HEK293 (cell line): ENCODE data around the gene ZNF106.

ENCODE experiments used
- CTCF ChIA-PET: fragments of 350-600 bp; formaldehyde crosslinking; extraction: SDS; loops from one replicate; lab custom pipeline; 2021; ENCODE audit warnings: antibody characterized with exemption; lab: Yijun Ruan, JAX
- POLR2A ChIA-PET: fragments of 300-600 bp; formaldehyde crosslinking; extraction: SDS; loops from one replicate; lab custom pipeline; 2020; ENCODE audit warnings: antibody characterized with exemption, inconsistent platforms; lab: Yijun Ruan, JAX
- H3K27ac ChIP-seq: fragments of 200-500 bp; sonication (Bioruptor generic); 2 replicates; pipeline ENCODE4 v1.5.1; 2014; ENCODE audit warnings: low read depth, low read length, control low read depth, inconsistent platforms; ENCODE audit errors: extremely low read depth
- H3K36me3 ChIP-seq, 2 experiments: fragments of 200-500 bp in 1 of 2; sonication (Bioruptor generic) in 1 of 2; 1 replicate in 1 of 2; 2 replicates in 1 of 2; pipeline ENCODE4 v1.5.1; 2014 to 2017; ENCODE audit warnings: inconsistent platforms in 2 of 2, low read length in 2 of 2; ENCODE audit not compliant: control insufficient read depth in 2 of 2, insufficient read depth in 1 of 2
- H3K4me1 ChIP-seq: fragments of 200-500 bp; sonication (Bioruptor generic); 2 replicates; pipeline ENCODE4 v1.5.1; 2014; ENCODE audit warnings: mild to moderate bottlenecking, low read length, inconsistent platforms; ENCODE audit not compliant: control insufficient read depth, insufficient read depth
- H3K4me3 ChIP-seq: 2 replicates; pipeline ENCODE4 v1.5.1; 2011; ENCODE audit warnings: low read depth, mild to moderate bottlenecking, control low read depth, low read length, moderate library complexity
- H3K9me3 ChIP-seq: fragments of 200-500 bp; sonication (Bioruptor generic); 2 replicates; pipeline ENCODE4 v1.5.1; 2014; ENCODE audit warnings: low read depth, low read length, inconsistent platforms; ENCODE audit not compliant: control insufficient read depth, insufficient read depth
- ZBTB20 ChIP-seq: fragments of 450-650 bp; formaldehyde crosslinking; IDR thresholded peaks from 2 replicates; pipeline ENCODE4 v1.5.1; 2016; ENCODE audit warnings: missing biosample characterization, missing genetic modification characterization
- ZFP3 ChIP-seq: fragments of 450-650 bp; formaldehyde crosslinking; IDR thresholded peaks from 2 replicates; pipeline ENCODE4 v1.5.1; 2016; ENCODE audit warnings: low read depth, missing biosample characterization, missing genetic modification characterization
- ZFP37 ChIP-seq: fragments of 450-650 bp; formaldehyde crosslinking; IDR thresholded peaks from 2 replicates; pipeline ENCODE4 v1.5.1; 2016; ENCODE audit warnings: missing biosample characterization, missing genetic modification characterization
- ZNF121 ChIP-seq: fragments of 450-650 bp; formaldehyde crosslinking; IDR thresholded peaks from 2 replicates; pipeline ENCODE4 v1.5.1; 2016; ENCODE audit warnings: missing biosample characterization, missing genetic modification characterization
- ZNF175 ChIP-seq: fragments of 450-650 bp; formaldehyde crosslinking; IDR thresholded peaks from 2 replicates; pipeline ENCODE4 v1.5.1; 2016; ENCODE audit warnings: missing biosample characterization, missing genetic modification characterization
- ZNF26 ChIP-seq: fragments of 450-650 bp; formaldehyde crosslinking; IDR thresholded peaks from 2 replicates; pipeline ENCODE4 v1.5.1; 2016; ENCODE audit warnings: missing biosample characterization, missing genetic modification characterization
- ZNF280C ChIP-seq: fragments of 450-650 bp; formaldehyde crosslinking; IDR thresholded peaks from 2 replicates; pipeline ENCODE4 v1.5.1; 2016; ENCODE audit warnings: missing biosample characterization, missing genetic modification characterization
- ZNF423 ChIP-seq: fragments of 450-650 bp; formaldehyde crosslinking; IDR thresholded peaks from 2 replicates; pipeline ENCODE4 v1.5.1; 2016; ENCODE audit warnings: missing biosample characterization, missing genetic modification characterization
- ZNF521 ChIP-seq: fragments of 450-650 bp; formaldehyde crosslinking; IDR thresholded peaks from 2 replicates; pipeline ENCODE4 v1.5.1; 2017; ENCODE audit warnings: missing biosample characterization, mild to moderate bottlenecking, missing genetic modification characterization
- ZNF530 ChIP-seq: fragments of 450-650 bp; formaldehyde crosslinking; IDR thresholded peaks from 2 replicates; pipeline ENCODE4 v1.5.1; 2016; ENCODE audit warnings: low read depth, missing biosample characterization, missing genetic modification characterization
- ZNF624 ChIP-seq: fragments of 450-650 bp; formaldehyde crosslinking; IDR thresholded peaks from 2 replicates; pipeline ENCODE4 v1.5.1; 2017; ENCODE audit warnings: missing biosample characterization, missing genetic modification characterization
- ZNF677 ChIP-seq: fragments of 450-650 bp; IDR thresholded peaks from 2 replicates; pipeline ENCODE4 v1.5.0; 2018; ENCODE audit warnings: missing biosample characterization, mild to moderate bottlenecking, missing genetic modification characterization, moderate library complexity
- ZNF707 ChIP-seq: fragments of 450-650 bp; formaldehyde crosslinking; IDR thresholded peaks from 2 replicates; pipeline ENCODE4 v1.5.1; 2016; ENCODE audit warnings: missing biosample characterization, missing genetic modification characterization
- TF ChIP-seq, protein P1 (sequence below): fragments of 450-650 bp; formaldehyde crosslinking; IDR thresholded peaks from 2 replicates; pipeline ENCODE4 v1.5.1; 2017; ENCODE audit warnings: missing biosample characterization, missing genetic modification characterization

Gene ZNF106

DNA sequence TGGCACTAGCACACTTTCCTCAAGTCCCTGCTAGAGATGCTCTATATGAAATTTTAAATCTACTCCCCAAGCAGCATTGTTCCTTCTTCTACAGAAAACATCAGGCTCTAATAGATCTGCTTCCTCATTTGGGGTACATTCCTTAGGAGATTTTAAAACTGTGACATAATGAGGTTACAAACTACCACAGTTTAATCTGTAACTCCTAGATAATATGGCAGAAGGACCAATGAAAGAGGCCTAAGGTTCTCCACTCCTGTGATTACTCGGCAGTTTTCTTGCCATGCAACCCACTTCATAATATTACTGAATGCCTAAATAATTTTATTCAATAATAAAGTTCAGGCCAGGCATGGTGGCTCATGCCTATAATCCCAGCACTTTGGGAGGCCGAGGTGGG is 16.1 kb downstream of the ZNF106 start:
- H3K27ac ChIP-seq = no peak overlapping the region
- no peak for TF ChIP-seq ZNF677 (tag by site-specific recombination)
- no peak for TF ChIP-seq ZFP3 (tag by site-specific recombination)
- no peak for TF ChIP-seq ZBTB20 (tag by site-specific recombination)
- TF ChIP-seq ZFP37 (tag by site-specific recombination) = no peak
- TF ChIP-seq ZNF280C (tag by site-specific recombination) = no peak
- TF ChIP-seq, all 188 proteins: peak for 0
- POLR2A ChIA-PET = no interaction called here
- no peak overlapping the region for H3K4me3 ChIP-seq
- no peaks in the 10 kb centered on the region for H3K4me1 ChIP-seq
- H3K9me3 ChIP-seq = no peaks in the 10 kb centered on the region
- CTCF ChIA-PET = no interaction called here
- peaks cover 0 to 9% of the 10 kb centered on the region in 2 experiments; a peak in 2 of 3 replicates for H3K36me3 ChIP-seq

GRCh38 chr15:42471002-42471401 is 19.9 kb downstream of the ZNF106 start:
- Histone ChIP-seq H3K4me1 (no peaks in the 10 kb centered on the region), H3K27ac (no peak overlapping the region), H3K36me3 (peaks cover 0 to 9% of the 10 kb centered on the region in 2 experiments; a peak in 2 of 3 replicates), H3K9me3 (no peaks in the 10 kb centered on the region), H3K4me3 (no peak overlapping the region)
- ChIA-PET POLR2A (no interaction called here), CTCF (interaction anchor here (0.7 to 1.6 kb wide), 7 partner anchors 9 to 472 kb away, joined by 3 to 6 read pairs (median 4); no protein-coding TSS in a partner anchor)
- TF ChIP-seq ZNF423 = no peak
- TF ChIP-seq, protein P1, sequence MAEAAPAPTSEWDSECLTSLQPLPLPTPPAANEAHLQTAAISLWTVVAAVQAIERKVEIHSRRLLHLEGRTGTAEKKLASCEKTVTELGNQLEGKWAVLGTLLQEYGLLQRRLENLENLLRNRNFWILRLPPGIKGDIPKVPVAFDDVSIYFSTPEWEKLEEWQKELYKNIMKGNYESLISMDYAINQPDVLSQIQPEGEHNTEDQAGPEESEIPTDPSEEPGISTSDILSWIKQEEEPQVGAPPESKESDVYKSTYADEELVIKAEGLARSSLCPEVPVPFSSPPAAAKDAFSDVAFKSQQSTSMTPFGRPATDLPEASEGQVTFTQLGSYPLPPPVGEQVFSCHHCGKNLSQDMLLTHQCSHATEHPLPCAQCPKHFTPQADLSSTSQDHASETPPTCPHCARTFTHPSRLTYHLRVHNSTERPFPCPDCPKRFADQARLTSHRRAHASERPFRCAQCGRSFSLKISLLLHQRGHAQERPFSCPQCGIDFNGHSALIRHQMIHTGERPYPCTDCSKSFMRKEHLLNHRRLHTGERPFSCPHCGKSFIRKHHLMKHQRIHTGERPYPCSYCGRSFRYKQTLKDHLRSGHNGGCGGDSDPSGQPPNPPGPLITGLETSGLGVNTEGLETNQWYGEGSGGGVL (tag by site-specific recombination) = no peak
- TF ChIP-seq ZNF175 (tag by site-specific recombination) = no peak

- Histone ChIP-seq H3K9me3 (no peaks in the 10 kb centered on the region), H3K4me1 (no peaks in the 10 kb centered on the region), H3K27ac (no peak overlapping the region), H3K36me3 (peaks cover 0 to 12% of the 10 kb centered on the region in 2 experiments; a peak in 2 of 3 replicates), H3K4me3 (no peak overlapping the region)
- TF ChIP-seq ZNF121 (tag by site-specific recombination) (no peak), ZNF624 (tag by site-specific recombination) (no peak), ZNF530 (tag by site-specific recombination) (no peak), ZNF521 (tag by site-specific recombination) (no peak), ZNF26 (no peak), ZNF707 (tag by site-specific recombination) (no peak)
- ChIA-PET CTCF (no interaction called here), POLR2A (no interaction called here)
Measured at GRCh38 chr15:42465520-42466259, 25.3 kb downstream of the ZNF106 start.
